ENCODE data around the gene LTBP3. TPM values are rescaled to one million over a fixed set of nuclear protein-coding genes. Genes with fewer than 3 reads are reported as not detected.

LTBP3 gene
- total RNA-seq, 2 donors from 2014 or later: 85.6 to 96.2 TPM

DNA sequence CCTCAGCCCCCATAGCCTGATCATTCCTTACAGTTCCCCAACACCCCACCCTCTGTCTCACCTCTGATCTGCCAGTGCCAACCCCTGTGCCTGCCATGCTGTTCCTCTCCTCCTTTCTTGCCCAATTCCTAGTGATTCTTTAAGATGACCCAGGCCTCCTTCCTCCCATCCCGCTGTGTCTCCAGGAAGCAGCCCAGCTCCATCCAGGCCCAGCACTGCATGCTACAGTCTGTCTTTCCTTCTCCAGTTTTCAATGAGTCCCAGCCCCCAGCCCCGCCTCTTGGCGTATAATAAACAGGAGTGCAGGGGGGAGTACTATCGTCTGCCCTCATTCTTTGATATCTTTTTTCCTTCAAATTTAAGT is 12.3 kb downstream of the LTBP3 start:
- intact Hi-C loops (cut with DNase I): loop anchor here in 1 of 2 donors (10.0 kb wide), 1 partner anchor 49 kb away; the partner anchor contains the start of gene KCNK7
- no peak for DNase-seq
- ATAC-seq: no peak

DNA sequence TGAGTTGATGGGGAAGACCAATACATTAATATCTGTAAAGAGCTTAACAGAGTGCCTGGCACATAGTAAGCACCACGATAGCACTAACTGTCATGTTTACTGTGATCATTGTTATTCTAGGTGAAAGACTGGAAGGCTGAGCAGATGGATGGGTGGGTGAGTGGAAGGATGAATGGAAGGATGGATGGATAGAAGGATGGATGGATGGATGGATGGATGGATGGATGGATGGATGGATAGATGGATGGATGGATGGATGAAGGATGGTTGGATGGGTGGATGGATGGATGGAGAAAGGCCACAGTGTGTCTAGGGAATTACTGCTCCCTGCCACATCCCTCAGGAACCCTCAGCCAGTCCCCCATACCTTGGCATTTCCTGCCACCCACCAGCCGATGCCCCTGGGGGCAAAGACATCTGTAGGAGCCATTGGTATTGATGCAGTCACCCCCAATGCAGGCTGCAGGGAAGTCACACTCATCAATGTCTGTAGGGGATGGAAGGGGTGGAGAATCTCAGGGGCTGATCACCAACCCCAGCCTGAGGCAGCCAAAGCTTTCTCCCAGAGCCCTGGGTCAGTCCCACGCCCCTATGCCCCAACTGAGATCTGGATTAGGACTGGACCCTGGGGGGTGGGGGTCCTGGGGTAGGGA is 15.3 kb downstream of the LTBP3 start:
- intact Hi-C loops (cut with DNase I): loop anchor here in 1 of 2 donors (10.0 kb wide), 1 partner anchor 52 kb away; the partner anchor contains the start of gene KCNK7
- DNase-seq (no peak), ATAC-seq (no peak)

DNA sequence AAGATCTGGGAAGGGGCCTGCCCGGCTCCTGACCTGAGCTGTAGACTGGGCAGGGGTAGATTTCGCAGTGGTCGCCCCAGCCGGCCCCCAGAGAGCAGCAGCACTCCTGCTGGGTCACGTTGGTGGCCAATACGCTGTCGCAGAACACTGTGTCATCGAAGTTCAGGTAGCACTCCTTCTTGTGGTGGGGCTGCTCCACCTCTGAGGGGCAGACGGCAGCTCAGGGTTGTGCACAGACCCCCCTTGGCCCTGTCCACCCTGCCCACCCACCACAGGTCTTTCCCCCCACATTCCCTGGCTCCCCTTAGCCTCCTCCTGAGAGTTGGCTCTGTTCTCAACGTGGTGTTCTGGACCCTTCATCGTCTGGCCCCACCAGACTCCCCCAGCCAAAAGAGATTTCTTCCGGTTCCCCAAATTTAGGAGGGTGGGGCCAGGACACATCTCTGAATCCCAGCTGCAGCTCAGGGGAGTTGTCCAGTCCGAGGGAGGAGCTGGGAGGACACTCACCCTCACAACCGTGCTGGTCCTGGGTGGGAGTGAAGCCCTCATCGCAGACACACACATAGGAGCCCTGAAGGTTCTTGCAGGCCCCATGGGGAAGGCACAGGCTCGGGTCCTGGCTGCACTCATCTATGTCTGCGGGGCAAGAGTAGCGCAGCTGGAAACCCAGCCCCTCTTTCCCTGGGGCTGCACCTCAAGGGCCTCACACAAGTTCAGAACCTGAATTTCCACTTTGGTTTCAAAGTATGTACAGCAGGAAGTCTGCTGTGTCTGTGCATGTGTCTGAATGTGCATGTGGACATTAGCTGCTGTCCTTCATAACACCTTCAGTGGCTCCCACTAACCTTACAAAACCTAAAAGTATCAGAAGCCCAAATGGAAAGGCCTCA is 16.8 kb downstream of the LTBP3 start:
- no peak for DNase-seq
- intact Hi-C loops (cut with DNase I): loop anchor here (2.0 to 10.0 kb wide), 2 partner anchors 47 to 53 kb away; partner anchors contain the start of gene KCNK7 (in 1 of the 2)

DNA sequence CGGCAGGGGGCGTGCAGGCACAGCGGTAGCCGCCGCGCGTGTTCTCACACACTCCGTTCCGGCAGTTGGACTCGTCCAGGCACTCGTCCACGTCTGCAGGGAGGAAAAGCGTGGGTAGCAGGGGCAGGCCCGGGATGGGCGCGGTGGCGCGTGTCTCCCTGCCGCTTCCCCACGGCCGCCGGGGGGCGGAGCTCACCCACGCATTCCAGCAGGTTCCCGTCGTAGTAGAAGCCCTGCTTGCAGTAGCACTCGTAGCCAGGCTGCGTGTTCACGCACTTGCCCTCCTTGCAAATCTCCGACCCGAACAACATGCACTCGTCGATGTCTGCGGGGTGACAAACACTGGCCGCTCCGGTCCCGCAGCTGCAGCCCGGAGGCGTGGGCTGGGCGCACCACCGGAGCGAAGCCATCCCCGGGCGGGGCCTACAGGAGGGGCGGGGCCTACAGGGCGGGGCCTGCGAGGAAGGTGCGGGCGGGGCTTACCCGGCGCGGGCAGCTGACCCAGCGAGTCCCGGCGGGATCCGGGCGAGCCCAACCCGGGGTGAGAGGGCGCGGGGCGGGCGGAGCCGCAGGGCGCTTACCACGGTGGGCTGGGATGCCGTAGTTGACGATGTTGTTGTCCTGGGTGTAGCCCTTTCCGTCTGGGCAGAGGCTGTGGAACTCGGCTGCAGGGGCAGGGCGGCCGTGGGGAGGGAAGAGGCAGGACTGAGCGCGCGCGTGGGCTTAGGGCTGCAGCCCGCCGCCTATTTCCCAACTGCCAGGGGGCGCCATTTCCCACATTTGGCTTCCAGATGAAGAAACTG is 17.7 kb downstream of the LTBP3 start:
- intact Hi-C loops (cut with DNase I): loop anchor here (2.0 to 10.0 kb wide), 2 partner anchors 48 to 54 kb away; partner anchors contain the start of gene KCNK7 (in 1 of the 2)
- ATAC-seq: peak; percentile 92 to 93
- DNase-seq: peak; percentile 92

More for the DNA sequence above, 16.8 kb downstream of the LTBP3 start:
- no peak for ATAC-seq

DNA sequence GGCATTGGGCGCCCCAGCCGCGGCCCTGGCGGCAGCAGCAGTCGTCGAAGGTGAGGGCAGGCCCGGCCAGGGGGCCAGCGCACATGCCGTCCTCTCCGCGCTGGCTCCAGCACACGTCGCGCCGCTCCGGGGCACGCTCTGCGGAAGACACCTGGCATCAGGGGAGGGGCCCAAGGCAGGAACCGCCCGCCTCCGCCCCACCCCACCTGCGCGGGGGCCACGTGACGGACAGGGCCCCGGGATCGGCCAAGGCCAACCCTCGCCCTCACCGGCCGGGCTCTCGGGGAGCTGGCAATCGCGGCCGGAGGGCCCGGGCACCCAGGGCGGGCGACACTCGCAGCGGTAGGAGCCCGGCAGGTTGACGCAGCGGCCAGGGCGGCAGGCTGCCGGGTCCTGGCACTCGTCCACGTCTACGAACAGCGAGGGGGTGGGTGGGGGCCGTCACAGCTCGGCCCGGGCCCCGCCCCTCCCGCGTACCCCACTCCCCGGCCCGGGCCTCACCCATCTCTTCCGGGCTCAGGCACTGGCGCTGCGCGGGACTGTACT is 18.3 kb downstream of the LTBP3 start:
- intact Hi-C loops (cut with DNase I): loop anchor here (2.0 to 10.0 kb wide), 2 partner anchors 49 to 55 kb away; partner anchors contain the start of gene KCNK7 (in 1 of the 2)
- no peak for DNase-seq
- peak; percentile 10 to 26 for ATAC-seq

DNA sequence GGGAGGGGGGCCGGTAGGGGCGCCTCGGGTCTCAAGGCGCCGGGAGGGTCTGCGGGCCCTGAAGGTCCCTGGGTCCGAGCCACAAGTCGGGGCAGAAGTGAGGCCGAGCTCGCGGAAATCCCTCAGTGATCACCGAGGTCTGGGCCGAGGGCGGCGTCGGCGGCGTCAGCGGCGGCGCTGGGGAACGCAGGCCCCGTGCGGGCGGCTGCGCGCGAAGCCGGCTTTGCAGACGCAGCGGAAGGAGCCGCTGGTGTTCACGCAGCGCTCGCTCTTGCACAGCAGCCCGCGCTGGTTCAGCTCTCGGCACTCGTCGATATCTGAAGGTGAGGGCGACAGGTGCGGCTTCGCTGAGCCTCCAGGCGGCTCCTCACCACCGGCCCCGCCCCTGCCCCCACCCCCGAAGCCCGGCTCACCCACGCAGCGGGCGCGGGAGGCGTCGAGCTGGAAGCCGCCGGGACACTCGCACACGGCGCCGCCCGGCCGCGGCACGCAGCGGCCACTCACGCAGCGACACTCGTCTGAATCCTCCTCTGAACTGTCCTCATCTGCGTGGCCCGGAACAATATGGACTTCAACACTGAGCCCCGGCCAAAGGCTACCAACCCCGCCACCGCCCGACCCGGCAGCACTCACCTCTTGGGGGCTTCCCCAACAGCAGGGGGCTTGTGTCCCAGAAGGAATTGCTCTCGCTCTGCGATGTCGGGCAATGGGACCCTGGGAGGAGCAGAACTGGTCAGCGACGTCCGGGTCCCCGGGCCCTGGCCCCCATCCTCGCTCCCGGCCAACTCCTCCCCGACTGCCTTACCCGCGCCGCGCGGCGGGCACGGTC is 19.0 kb downstream of the LTBP3 start:
- intact Hi-C loops (cut with DNase I): no loop called here
- no peak for ATAC-seq
- no peak for DNase-seq

DNA sequence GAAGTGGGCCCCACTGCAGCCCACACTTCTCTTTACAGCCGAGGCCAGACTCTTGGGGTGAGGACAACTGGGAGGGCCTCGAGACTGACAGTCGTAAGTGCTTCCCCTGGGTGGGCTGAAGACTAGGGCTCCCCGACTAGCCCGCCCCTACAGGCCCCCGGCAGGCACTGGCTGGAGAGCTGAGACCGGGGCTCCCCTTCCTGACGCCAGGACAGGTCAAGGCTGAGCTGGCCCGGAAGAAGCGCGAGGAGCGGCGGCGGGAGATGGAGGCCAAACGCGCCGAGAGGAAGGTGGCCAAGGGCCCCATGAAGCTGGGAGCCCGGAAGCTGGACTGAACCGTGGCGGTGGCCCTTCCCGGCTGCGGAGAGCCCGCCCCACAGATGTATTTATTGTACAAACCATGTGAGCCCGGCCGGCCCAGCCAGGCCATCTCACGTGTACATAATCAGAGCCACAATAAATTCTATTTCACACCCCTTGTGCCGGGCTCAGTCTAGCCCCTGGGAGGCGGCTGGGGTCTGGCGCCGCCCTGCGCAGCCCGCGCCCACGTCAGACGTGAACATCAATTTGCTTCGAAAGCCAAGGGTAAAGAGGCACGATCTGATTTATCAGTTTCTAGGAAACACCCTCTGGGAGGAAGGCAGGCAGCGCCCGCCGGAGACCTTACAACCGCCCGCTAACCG is 19.8 kb downstream of the LTBP3 start:
- ATAC-seq (no peak), DNase-seq (no peak)
- intact Hi-C loops (cut with DNase I): no loop called here

DNA sequence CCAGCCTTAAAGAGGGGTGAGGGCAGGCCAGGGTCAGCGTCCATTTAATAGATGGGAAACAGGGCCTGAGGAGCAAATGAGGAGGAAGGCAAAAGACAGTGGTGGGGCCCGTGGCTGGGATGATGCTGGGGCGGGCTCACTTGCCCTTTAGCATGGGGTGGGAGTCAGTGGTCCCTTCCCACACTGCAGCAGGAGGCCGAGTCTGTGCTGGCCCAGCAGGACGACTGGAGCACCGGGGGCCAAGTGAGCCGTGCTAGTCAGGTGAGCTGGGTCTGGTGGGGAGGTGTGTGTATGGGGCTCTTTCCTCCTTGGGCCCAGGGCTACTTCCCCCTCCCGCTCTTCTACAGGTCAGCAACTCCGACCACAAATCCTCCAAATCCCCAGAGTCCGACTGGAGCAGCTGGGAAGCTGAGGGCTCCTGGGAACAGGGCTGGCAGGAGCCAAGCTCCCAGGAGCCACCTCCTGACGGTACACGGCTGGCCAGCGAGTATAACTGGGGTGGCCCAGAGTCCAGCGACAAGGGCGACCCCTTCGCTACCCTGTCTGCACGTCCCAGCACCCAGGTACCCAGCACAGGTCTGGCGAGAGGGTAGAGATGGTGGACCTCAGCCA is 20.4 kb downstream of the LTBP3 start:
- ATAC-seq (no peak), DNase-seq (no peak)
- intact Hi-C loops (cut with DNase I): no loop called here

DNA sequence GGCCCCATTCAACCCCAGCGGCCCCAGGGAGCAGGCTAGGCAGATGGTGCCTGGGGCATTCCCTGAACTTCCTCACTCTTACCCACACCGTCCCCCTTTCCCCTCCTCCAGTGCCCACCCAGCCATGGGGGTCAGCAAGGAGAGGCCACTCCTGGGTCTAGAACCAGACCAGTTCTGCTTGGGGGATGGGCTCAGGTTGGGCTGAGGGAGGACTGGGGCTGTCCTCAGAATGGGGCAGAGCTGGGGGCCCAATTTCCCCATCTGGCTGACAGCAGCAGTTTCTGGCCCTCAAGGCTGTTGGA is 20.9 kb downstream of the LTBP3 start:
- ATAC-seq (no peak), DNase-seq (no peak)
- intact Hi-C loops (cut with DNase I): no loop called here

DNA sequence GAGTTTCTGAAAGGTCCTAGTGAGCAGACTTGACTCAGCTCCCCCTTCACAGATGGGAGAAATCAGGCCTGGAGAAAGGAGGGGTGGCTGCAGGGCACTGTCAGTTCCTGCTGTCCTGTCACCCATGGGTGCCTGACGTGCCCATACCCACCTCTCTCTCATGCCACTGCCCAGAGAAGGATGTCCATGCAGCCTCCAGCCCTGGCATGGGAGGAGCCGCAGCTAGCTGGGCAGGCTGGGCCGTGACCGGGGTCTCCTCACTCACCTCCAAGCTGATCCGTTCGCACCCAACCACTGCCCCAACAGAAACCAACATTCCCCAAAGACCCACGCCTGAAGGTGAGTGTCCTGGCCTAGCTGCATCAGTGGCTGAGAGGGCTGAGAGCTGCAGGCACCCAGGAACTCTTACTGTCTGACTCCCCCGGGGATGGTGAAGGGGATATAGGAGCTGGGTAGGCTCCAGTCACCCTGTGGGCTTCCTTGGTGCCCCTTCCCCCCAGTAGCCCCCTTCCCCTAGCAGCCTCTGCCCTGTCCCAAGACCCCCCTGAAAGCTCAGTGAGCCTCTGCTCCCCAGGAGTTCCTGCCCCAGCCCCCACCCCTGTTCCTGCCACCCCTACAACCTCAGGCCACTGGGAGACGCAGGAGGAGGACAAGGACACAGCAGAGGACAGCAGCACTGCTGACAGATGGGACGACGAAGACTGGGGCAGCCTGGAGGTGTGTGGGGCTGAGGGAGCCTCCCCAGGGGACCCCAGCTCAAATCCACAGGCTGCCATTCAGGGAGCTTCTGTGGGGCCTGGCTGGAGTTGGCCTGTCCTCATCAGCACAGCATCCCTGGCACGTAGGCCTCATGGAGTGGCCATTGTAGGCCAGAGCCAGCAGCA is 21.5 kb downstream of the LTBP3 start:
- DNase-seq (no peak), ATAC-seq (no peak)
- intact Hi-C loops (cut with DNase I): no loop called here

DNA sequence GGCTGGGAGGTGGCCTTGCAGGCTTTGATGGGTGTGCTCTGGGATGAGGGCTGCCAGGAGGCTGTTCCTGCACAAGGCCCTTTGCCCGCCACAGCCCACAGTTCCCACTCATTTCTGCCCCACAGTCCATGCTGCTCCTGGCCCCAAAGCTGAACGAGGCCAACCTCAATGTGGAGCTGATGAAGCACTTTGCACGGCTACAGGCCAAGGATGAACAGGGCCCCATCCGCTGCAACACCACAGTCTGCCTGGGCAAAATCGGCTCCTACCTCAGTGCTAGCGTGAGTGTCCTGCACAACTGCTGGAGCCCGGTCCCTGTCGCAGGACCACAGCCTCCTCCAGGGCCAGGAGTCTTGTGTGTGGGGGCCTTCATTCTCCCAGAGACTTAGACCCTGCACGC is 23.1 kb downstream of the LTBP3 start:
- intact Hi-C loops (cut with DNase I): no loop called here
- DNase-seq (no peak), ATAC-seq (no peak)

DNA sequence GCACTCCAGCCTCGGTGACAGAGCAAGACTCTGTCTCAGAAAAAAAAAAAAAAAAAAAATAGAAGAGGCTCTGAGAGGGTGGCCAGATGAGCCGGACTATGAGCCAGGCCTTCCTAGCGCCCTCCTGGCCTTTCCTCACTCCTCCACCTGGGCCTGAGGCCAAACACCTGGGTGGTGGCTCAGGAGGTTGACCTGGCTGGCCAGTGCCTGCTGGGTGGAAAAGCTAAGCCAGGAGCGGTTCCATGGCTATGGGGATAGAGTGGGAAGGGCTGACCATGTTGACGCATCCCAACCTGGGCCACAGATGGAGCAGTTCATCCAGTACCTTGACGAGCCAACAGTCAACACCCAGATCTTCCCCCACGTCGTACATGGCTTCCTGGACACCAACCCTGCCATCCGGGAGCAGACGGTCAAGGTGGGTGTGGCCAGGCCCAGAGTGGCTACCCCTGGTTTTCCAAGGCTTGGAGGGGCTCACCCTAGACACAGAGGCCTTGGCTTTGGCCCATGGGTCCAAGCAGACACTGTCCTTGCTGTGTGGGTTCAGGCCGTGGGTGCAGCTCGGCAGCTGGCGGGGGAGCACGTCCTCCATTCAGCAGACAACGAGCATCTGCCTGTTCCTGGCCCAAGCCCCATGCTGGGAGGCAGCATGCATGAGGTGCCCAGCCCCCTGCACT is 25.6 kb downstream of the LTBP3 start:
- intact Hi-C loops (cut with DNase I): no loop called here
- no peak for ATAC-seq

DNA sequence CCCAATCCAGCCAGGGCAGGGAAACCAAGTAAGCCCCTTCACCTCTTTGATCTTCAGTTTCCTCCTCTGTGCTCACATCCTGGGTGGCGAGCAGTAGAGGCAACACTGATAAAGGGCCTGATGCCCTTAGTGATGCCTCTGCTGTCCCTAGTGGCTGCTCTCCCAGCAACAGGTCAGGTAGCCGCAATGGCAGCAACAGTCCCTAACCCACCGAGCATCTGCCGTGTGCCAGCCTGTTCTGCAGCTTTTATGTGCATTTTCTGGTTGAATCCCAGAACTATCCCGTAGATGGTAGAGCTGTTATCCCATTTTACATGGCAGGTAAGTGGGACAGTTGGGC is 28.0 kb downstream of the LTBP3 start:
- intact Hi-C loops (cut with DNase I): no loop called here
- DNase-seq: no peak
- ATAC-seq: no peak

More for the DNA sequence above, 25.6 kb downstream of the LTBP3 start:
- DNase-seq: no peak

DNA sequence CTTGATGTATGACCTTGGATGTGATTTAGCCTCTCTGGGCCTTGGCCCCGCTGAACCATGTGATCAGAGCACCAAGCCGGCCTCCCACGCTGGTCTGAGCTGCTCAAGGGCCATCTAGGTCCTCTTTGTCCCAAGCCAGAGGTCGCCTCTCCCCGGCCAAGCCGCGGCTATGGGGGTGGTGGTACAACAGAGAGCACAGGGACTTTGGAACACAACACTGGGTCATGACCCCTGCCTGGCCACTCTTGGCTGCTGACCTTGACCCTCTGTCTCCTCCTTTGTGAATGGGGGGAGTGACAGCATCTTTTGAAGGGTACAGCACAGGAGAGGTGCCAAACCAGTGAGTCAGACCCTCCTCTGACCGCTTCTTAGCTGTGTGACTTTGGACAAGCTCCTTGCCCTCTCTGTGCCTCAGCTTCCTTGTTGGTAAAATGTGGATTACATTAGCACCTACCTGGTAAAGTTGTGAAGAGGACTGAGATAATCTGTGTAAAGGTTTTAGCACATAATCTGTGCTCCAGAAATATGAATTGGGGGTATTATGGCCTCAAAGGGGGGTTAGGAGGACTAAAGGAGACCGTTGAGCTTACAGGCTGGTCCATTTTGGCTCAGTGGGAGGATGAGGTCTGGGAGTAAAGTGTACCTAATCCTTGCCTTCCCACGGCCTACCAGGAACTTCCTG is 28.5 kb downstream of the LTBP3 start:
- ATAC-seq: no peak
- no peak for DNase-seq
- intact Hi-C loops (cut with DNase I): no loop called here

DNA sequence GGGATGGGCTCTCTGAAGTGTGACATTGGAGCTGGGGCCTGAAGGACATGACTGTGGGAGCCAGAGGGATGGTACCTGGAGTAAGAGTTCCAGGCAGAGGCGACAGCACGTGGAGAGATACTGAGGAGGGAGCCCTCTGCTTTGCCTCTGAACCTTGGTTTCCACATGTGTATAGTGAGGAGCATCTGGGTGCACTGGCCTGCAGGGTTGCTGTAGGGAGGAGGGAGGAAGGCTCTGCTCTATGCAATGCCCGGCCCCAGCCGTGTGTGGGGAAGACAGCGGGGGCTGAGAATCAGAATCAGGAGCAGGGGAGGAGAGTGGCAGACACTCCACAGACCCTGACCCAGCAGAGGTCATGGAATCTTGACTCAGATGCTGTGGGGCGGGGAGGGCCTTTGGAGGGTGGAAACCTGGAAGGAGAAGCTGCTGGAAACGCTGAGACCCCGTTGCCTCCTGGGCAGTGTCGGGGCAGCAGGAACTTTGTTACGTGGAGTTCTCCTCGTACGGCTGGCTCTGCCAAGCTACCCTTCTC is 29.3 kb downstream of the LTBP3 start:
- no peak for ATAC-seq
- intact Hi-C loops (cut with DNase I): no loop called here
- DNase-seq: no peak
